Smooth muscle cell (in vitro differentiated cells): ENCODE measurements around the gene ATP5F1E. TPM values are rescaled to one million over a fixed set of nuclear protein-coding genes. Genes with fewer than 3 reads are reported as not detected.

Experiments used
- DNase-seq: peaks from one replicate; lab custom pipeline; 2025; ENCODE audit not compliant: unreplicated experiment; lab: John Stamatoyannopoulos, UW
- H2AFZ ChIP-seq: fragments of 200-600 bp; sonication (generic); 2 replicates; pipeline ENCODE4 v1.6.0; 2016; ENCODE audit warnings: antibody characterized with exemption, low read depth, mild to moderate bottlenecking
- H3F3A ChIP-seq: fragments of 200-600 bp; sonication (generic); 2 replicates; pipeline ENCODE4 v1.6.0; 2017; ENCODE audit warnings: antibody characterized with exemption, low read depth
- H3K27ac ChIP-seq: fragments of 200-600 bp; sonication (generic); 2 replicates; pipeline ENCODE4 v1.5.1; 2016; ENCODE audit warnings: low read depth, mild to moderate bottlenecking
- H3K27me3 ChIP-seq: fragments of 200-600 bp; sonication (generic); 2 replicates; pipeline ENCODE4 v1.6.1; 2016; ENCODE audit warnings: low read depth, mild to moderate bottlenecking
- H3K36me3 ChIP-seq: fragments of 200-600 bp; sonication (generic); 2 replicates; pipeline ENCODE4 v1.5.1; 2016; ENCODE audit warnings: low read depth
- H3K4me1 ChIP-seq: fragments of 200-600 bp; sonication (generic); 2 replicates; pipeline ENCODE4 v1.5.1; 2016; ENCODE audit warnings: low read depth
- H3K4me2 ChIP-seq: fragments of 200-600 bp; sonication (generic); 2 replicates; pipeline ENCODE4 v1.6.0; 2016; ENCODE audit warnings: mild to moderate bottlenecking
- H3K4me3 ChIP-seq: fragments of 200-600 bp; sonication (generic); 2 replicates; pipeline ENCODE4 v1.5.1; 2016; ENCODE audit warnings: mild to moderate bottlenecking
- H3K79me2 ChIP-seq: fragments of 200-600 bp; sonication (generic); 2 replicates; pipeline ENCODE4 v1.6.0; 2016; ENCODE audit warnings: low read depth, mild to moderate bottlenecking
- H3K9ac ChIP-seq: fragments of 200-600 bp; sonication (generic); 2 replicates; pipeline ENCODE4 v1.6.0; 2016; ENCODE audit warnings: low read depth
- H3K9me3 ChIP-seq: fragments of 200-600 bp; sonication (generic); replicated peaks from 2 replicates; pipeline ENCODE4 v1.5.1; 2016; ENCODE audit warnings: low read depth
- H4K20me1 ChIP-seq: fragments of 200-600 bp; sonication (generic); 2 replicates; pipeline ENCODE4 v1.6.0; 2016; ENCODE audit warnings: low read depth
- WGBS: methylation state at CpG from one replicate; pipeline ENCODE4 v1.1.7; 2016; ENCODE audit warnings: low lambda C conversion rate; 5-methylcytosine and 5-hydroxymethylcytosine counted together
- polyA plus RNA-seq: library from polyadenylated mRNA; unstranded; fragments of >200 nt; fragmentation: Nextera tagmentation; extraction: Ambion mirVana; gene quantifications from 2 replicates; pipeline ENCODE4 v1.2.1, GENCODE V29; 2016
- total RNA-seq: library from RNA; depleted of rRNA; stranded (reverse); fragments of >200 nt; gene quantifications from 2 replicates; pipeline ENCODE4 v1.2.3, GENCODE V29; 2014
- TF ChIP-seq, protein P1 (sequence below): fragments of 200-600 bp; sonication (generic); IDR thresholded peaks from 2 replicates; pipeline ENCODE4 v1.5.1; 2017; ENCODE audit warnings: borderline replicate concordance, mild to moderate bottlenecking, antibody characterized with exemption; ENCODE audit not compliant: insufficient read depth, poor library complexity, severe bottlenecking

The ATP5F1E gene
- total and polyA plus RNA-seq, 2 experiments from 2014 or later: 48.6 to 265 TPM

DNA sequence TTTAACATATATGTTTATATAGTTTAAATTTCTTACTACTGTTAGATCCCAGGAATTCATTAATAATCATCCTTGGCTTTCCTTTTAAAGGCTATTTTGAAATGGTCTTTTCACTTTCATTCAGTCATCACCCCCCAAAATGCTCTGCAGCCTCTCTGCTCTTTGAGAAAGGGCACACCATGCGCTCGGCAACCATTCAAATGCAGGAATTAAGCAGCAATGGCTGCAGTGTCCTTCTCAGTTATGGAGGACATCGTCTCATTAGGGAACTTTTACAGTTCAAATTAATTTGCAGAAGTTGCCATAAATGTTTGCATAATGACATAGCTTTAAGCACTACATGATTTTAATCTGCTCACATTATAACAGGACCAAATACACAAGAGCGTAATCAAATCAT, 6.6 kb downstream of the ATP5F1E start:
- H3K27me3 ChIP-seq: no peaks in the 10 kb centered on the region
- 92% methylated on average over 4 of the region's 4 CpGs for WGBS

DNA sequence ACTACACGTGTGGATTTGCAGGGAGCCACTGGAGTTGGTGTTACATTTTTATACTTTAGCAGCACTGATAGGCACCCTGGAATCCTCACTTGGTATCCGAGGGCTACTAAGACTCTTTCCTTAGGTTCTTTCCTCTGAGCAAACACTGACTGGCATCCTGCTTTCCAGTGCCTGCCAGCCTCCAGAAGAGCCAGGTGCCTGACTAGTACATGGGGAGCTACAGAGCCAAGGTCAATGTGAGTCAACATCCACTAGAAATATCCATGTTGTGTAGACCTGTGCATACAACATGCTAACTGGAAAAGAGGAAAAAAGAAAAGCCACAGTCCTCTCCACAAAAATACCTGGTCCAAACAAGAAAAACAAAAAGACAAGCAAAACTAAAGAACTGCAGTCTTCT, 7.0 kb downstream of the ATP5F1E start:
- Histone ChIP-seq H3F3A (peaks cover 6% of the 10 kb centered on the region), H3K36me3 (peaks cover 3% of the 10 kb centered on the region), H3K4me2 (no peak overlapping the region), H4K20me1 (peaks cover 79% of the 10 kb centered on the region), H3K4me1 (peaks cover 10% of the 10 kb centered on the region), H3K9ac (no peak overlapping the region), H3K27ac (no peak overlapping the region), H3K9me3 (no peaks in the 10 kb centered on the region), H2AFZ (no peak overlapping the region), H3K79me2 (peaks cover 51% of the 10 kb centered on the region), H3K4me3 (no peak overlapping the region), H3K27me3 (no peaks in the 10 kb centered on the region)
- 96% methylated on average over 2 of the region's 2 CpGs for WGBS
- TF ChIP-seq, protein P1, sequence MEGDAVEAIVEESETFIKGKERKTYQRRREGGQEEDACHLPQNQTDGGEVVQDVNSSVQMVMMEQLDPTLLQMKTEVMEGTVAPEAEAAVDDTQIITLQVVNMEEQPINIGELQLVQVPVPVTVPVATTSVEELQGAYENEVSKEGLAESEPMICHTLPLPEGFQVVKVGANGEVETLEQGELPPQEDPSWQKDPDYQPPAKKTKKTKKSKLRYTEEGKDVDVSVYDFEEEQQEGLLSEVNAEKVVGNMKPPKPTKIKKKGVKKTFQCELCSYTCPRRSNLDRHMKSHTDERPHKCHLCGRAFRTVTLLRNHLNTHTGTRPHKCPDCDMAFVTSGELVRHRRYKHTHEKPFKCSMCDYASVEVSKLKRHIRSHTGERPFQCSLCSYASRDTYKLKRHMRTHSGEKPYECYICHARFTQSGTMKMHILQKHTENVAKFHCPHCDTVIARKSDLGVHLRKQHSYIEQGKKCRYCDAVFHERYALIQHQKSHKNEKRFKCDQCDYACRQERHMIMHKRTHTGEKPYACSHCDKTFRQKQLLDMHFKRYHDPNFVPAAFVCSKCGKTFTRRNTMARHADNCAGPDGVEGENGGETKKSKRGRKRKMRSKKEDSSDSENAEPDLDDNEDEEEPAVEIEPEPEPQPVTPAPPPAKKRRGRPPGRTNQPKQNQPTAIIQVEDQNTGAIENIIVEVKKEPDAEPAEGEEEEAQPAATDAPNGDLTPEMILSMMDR: no peak
- no peak for DNase-seq

More for the DNA sequence above, 6.6 kb downstream of the ATP5F1E start:
- H3K27ac ChIP-seq: no peak overlapping the region
- TF ChIP-seq, protein P1: no peak
- H3K79me2 ChIP-seq: peaks cover 55% of the 10 kb centered on the region
- no peak overlapping the region for H3K4me2 ChIP-seq
- H3K4me3 ChIP-seq: no peak overlapping the region
- DNase-seq: no peak
- H3K9ac ChIP-seq: no peak overlapping the region
- H3K9me3 ChIP-seq: no peaks in the 10 kb centered on the region
- no peak overlapping the region for H2AFZ ChIP-seq
- peaks cover 83% of the 10 kb centered on the region for H4K20me1 ChIP-seq
- peaks cover 3% of the 10 kb centered on the region for H3K36me3 ChIP-seq
- peaks cover 14% of the 10 kb centered on the region for H3K4me1 ChIP-seq
- H3F3A ChIP-seq: peaks cover 6% of the 10 kb centered on the region

DNA sequence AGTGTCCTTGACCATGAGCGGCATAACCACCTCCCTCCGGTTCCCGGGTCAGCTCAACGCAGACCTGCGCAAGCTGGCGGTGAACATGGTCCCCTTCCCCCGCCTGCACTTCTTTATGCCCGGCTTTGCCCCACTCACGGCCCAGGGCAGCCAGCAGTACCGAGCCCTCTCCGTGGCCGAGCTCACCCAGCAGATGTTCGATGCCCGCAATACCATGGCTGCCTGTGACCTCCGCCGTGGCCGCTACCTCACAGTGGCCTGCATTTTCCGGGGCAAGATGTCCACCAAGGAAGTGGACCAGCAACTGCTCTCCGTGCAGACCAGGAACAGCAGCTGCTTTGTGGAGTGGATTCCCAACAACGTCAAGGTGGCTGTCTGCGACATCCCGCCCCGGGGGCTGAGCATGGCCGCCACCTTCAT, 8.0 kb downstream of the ATP5F1E start:
- no peak overlapping the region for H3K4me2 ChIP-seq
- H4K20me1 ChIP-seq: peaks cover 71% of the 10 kb centered on the region

DNA sequence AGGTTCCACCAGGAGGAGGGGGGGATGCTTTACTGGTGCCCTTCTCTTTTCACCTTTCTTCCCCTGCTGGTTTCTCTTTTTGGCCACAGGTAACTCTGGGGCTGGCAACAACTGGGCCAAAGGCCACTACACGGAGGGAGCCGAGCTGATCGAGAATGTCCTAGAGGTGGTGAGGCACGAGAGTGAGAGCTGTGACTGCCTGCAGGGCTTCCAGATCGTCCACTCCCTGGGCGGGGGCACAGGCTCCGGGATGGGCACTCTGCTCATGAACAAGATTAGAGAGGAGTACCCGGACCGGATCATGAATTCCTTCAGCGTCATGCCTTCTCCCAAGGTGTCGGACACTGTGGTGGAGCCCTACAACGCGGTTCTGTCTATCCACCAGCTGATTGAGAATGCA, 8.5 kb downstream of the ATP5F1E start:
- Histone ChIP-seq H3K4me2 (no peak overlapping the region), H3K27me3 (no peaks in the 10 kb centered on the region), H2AFZ (no peak overlapping the region), H3K36me3 (peaks cover 3% of the 10 kb centered on the region), H3F3A (peaks cover 6% of the 10 kb centered on the region), H4K20me1 (peaks cover 66% of the 10 kb centered on the region), H3K9me3 (no peaks in the 10 kb centered on the region), H3K79me2 (peaks cover 44% of the 10 kb centered on the region), H3K27ac (no peak overlapping the region), H3K4me1 (peaks cover 8% of the 10 kb centered on the region), H3K4me3 (no peak overlapping the region), H3K9ac (no peak overlapping the region)
- DNase-seq: no peak
- TF ChIP-seq, protein P1: no peak
- WGBS: 91% methylated on average over 13 of the region's 13 CpGs

More for the DNA sequence above, 8.0 kb downstream of the ATP5F1E start:
- no peak overlapping the region for H3K4me3 ChIP-seq
- peaks cover 9% of the 10 kb centered on the region for H3K4me1 ChIP-seq
- H2AFZ ChIP-seq: no peak overlapping the region
- 96% methylated on average over 24 of the region's 24 CpGs for WGBS
- peaks cover 49% of the 10 kb centered on the region for H3K79me2 ChIP-seq
- H3K9ac ChIP-seq: no peak overlapping the region
- TF ChIP-seq, protein P1: no peak
- H3K36me3 ChIP-seq: peaks cover 3% of the 10 kb centered on the region
- H3K27me3 ChIP-seq: no peaks in the 10 kb centered on the region
- no peaks in the 10 kb centered on the region for H3K9me3 ChIP-seq
- no peak overlapping the region for H3K27ac ChIP-seq
- peaks cover 6% of the 10 kb centered on the region for H3F3A ChIP-seq
- no peak for DNase-seq
